Right atrium auricular region (tissue), 2 donors: ENCODE measurements around the gene FYCO1. TPM values are rescaled to one million over a fixed set of nuclear protein-coding genes. Genes with fewer than 3 reads are reported as not detected.

Source experiments
- DNase-seq: peaks from one replicate; pipeline ENCODE4 v3.0.0-alpha.2; 2019; ENCODE audit warnings: low spot score
- H3K27ac ChIP-seq, 2 donors: fragments of 200-600 bp; sonication (generic); 1 replicate in 1 of 2; 2 replicates in 1 of 2; pipeline ENCODE4 v1.5.1; 2016 to 2019
- H3K27me3 ChIP-seq, 2 donors: fragments of 200-600 bp; sonication (generic); one replicate each; pipeline versions ENCODE4 v1.5.1 to v1.6.0; 2017 to 2019
- H3K36me3 ChIP-seq: fragments of 200-600 bp; sonication (generic); one replicate; pipeline ENCODE4 v1.5.1; 2016
- H3K4me1 ChIP-seq, 2 donors: fragments of 200-600 bp; sonication (generic); one replicate each; pipeline versions ENCODE4 v1.5.1 to v1.6.0; 2017 to 2019
- H3K4me3 ChIP-seq, 2 donors: fragments of 200-600 bp; sonication (generic); 1 replicate in 1 of 2; 2 replicates in 1 of 2; pipeline ENCODE4 v1.5.1; 2017 to 2019; ENCODE audit warnings: mild to moderate bottlenecking in 1 of 2, moderate library complexity in 1 of 2
- H3K9me3 ChIP-seq, 2 donors: fragments of 200-600 bp; sonication (generic); one replicate each; pipeline ENCODE4 v1.5.1; 2019
- total RNA-seq, 2 donors: library from RNA; depleted of rRNA; stranded (reverse); fragments of >200 nt; gene quantifications; one replicate each; pipeline ENCODE4 v1.1.0, GENCODE V29; 2016
- TF ChIP-seq, protein P1 (sequence below), 2 donors: fragments of 200-600 bp; sonication (generic); IDR thresholded peaks; one replicate each; pipeline ENCODE4 v1.5.1; 2019; ENCODE audit warnings: antibody characterized with exemption in 2 of 2

FYCO1 gene
- total RNA-seq, 2 donors from 2014 or later, result 67.2 to 116 TPM

DNA sequence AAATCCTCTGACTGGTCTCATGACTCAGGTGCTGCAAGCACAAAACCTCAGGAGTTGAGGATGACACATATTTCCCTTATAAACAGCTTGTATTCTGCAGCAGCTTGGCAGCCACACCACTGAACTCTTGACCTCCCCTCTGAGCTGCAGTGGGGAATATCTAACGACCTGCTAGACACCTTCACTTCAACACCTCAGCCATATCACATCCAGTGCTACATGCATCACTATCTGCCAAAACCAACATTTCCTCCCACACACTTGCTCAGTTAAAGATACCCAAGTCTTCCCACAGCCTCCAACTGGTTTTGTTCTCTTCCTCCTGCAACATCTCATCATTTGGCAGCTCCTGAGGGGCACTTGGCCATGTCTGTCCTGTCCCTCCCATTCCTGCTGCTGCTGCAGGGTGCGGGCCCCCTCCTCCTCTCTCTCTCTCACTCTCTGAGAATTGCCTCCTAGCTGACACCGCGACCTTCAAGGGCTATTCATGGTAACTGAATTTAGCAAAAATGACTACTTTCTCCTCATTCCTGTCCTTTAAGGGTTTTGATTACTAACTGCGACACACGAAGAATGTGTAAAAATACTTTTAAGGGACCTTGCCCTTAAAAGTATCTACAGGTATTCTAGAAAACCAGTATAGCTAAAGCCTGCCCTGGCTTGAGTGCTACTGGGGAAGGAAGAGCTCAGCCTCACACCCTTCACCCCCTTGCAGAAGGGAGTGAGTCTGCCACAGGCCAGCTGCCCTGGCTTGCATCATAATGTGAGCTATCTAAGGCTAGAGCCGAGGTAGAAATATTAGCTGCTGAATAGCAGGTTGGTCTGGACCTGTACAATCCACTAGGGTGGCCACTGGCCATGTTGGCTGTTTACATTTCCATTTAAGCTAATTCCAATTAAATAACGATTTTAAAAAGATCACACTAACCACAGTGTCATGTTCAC is 114.3 kb downstream of the FYCO1 start:
- Histone ChIP-seq H3K4me1 (peaks cover 0 to 14% of the 10 kb centered on the region in 2 donors), H3K4me3 (no peak overlapping the region), H3K9me3 (no peaks in the 10 kb centered on the region), H3K27ac (no peak overlapping the region), H3K36me3 (no peaks in the 10 kb centered on the region), H3K27me3 (no peaks in the 10 kb centered on the region)
- TF ChIP-seq, protein P1, sequence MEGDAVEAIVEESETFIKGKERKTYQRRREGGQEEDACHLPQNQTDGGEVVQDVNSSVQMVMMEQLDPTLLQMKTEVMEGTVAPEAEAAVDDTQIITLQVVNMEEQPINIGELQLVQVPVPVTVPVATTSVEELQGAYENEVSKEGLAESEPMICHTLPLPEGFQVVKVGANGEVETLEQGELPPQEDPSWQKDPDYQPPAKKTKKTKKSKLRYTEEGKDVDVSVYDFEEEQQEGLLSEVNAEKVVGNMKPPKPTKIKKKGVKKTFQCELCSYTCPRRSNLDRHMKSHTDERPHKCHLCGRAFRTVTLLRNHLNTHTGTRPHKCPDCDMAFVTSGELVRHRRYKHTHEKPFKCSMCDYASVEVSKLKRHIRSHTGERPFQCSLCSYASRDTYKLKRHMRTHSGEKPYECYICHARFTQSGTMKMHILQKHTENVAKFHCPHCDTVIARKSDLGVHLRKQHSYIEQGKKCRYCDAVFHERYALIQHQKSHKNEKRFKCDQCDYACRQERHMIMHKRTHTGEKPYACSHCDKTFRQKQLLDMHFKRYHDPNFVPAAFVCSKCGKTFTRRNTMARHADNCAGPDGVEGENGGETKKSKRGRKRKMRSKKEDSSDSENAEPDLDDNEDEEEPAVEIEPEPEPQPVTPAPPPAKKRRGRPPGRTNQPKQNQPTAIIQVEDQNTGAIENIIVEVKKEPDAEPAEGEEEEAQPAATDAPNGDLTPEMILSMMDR (IDR thresholded peaks at IDR 0.05), result no peak
- no peak for DNase-seq

DNA sequence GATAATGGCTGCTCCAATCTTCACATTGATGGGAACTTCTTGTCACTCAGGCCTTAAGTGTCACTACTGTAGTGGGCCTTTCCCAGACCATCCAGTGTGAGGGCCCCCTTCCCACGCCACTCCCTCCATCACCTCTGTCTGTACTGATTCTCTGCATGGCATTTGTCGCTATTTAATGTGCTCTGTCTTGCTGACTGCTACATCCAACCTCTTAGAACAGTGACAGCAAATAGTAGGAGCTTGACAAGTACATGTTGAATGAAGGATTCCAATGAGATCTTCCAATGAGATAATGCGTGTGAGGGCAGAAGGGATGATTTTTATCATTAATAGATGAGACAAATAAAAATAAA is 114.9 kb downstream of the FYCO1 start:
- Histone ChIP-seq H3K27me3 (no peaks in the 10 kb centered on the region), H3K9me3 (no peaks in the 10 kb centered on the region), H3K4me1 (peaks cover 0 to 14% of the 10 kb centered on the region in 2 donors), H3K4me3 (no peak overlapping the region), H3K27ac (no peak overlapping the region), H3K36me3 (no peaks in the 10 kb centered on the region)
- TF ChIP-seq, protein P1 (IDR thresholded peaks at IDR 0.05), result no peak
- DNase-seq, result no peak

- Histone ChIP-seq H3K4me3 (no peak overlapping the region), H3K9me3 (no peaks in the 10 kb centered on the region), H3K4me1 (peaks cover 0 to 14% of the 10 kb centered on the region in 2 donors), H3K27me3 (no peaks in the 10 kb centered on the region), H3K27ac (no peak overlapping the region), H3K36me3 (no peaks in the 10 kb centered on the region)
- no peak for DNase-seq
- TF ChIP-seq, protein P1 (IDR thresholded peaks at IDR 0.05), result no peak
Measured at GRCh38 chr3:45878124-45878523, 117.5 kb downstream of the FYCO1 start.

GRCh38 chr3:45874677-45875346 is 120.8 kb downstream of the FYCO1 start:
- no peaks in the 10 kb centered on the region for H3K4me1 ChIP-seq
- H3K27me3 ChIP-seq, result no peaks in the 10 kb centered on the region
- no peak for DNase-seq
- H3K27ac ChIP-seq, result no peak overlapping the region
- no peaks in the 10 kb centered on the region for H3K36me3 ChIP-seq
- H3K9me3 ChIP-seq, result no peaks in the 10 kb centered on the region
- TF ChIP-seq, protein P1 (IDR thresholded peaks at IDR 0.05), result no peak
- no peak overlapping the region for H3K4me3 ChIP-seq

DNA sequence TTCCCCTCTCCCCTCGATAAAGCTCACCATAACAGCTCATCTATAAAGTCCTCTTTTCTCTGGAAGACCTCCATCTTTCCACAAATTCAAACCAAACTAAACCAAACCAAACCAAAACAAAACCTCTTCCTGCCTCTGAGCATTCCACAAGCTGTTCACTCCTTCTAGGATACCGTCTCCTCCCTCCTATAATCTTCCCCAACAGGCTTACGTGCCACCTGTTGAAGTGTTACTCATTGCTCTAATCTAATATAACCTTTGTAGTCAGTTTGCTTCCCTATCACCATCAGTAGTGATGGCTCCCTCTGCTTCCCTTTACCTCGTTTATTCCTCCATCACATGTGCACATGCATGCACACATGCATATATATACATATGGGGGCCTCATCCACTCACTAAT is 122.0 kb downstream of the FYCO1 start:
- no peaks in the 10 kb centered on the region for H3K36me3 ChIP-seq
- H3K27ac ChIP-seq, result no peak overlapping the region
- no peaks in the 10 kb centered on the region for H3K4me1 ChIP-seq
- H3K4me3 ChIP-seq, result no peak overlapping the region
- TF ChIP-seq, protein P1 (IDR thresholded peaks at IDR 0.05), result no peak
- DNase-seq, result no peak
- H3K9me3 ChIP-seq, result no peaks in the 10 kb centered on the region
- no peaks in the 10 kb centered on the region for H3K27me3 ChIP-seq
